GM12892 (cell line): Measurements from ENCODE around the gene NLGN2.

Source experiments
- POLR2A ChIP-seq: IDR thresholded peaks from 2 replicates; pipeline ENCODE4 v1.6.1; 2011; ENCODE audit warnings: low read depth, low read length, control low read depth
- POLR2AphosphoS5 ChIP-seq: IDR thresholded peaks from 2 replicates; pipeline ENCODE4 v1.6.1; 2011; ENCODE audit warnings: low read depth, low read length, control low read depth

GRCh38 chr17:7444682-7445618 is 37.3 kb downstream of the NLGN2 start, which contains the start of gene CHRNB1:
- no peak for TF ChIP-seq POLR2AphosphoS5
- no peak for TF ChIP-seq POLR2A
